CD8-positive, alpha-beta memory T cell (primary cell): ENCODE measurements around the gene RALGDS. TPM values are rescaled to one million over a fixed set of nuclear protein-coding genes. Genes with fewer than 3 reads are reported as not detected.
"Not testable (repeated sequence)": the region's sequence is repeated elsewhere in the genome, so short reads cannot be mapped to it uniquely, and the experiment has no call there.

Experiments
- CTCF ChIA-PET: fragments of 350-600 bp; sonication (Branson Sonifier 250); formaldehyde crosslinking; loops from one replicate; lab custom pipeline; 2021; ENCODE audit warnings: antibody characterized with exemption; lab: Charles Lee
- POLR2A ChIA-PET: fragments of 350-600 bp; sonication (Branson Sonifier 250); formaldehyde crosslinking; loops from one replicate; lab custom pipeline; 2021; ENCODE audit warnings: antibody characterized with exemption; lab: Charles Lee
- DNase-seq, 5 donors: peaks; one replicate each; pipeline versions ENCODE4 v3.0.0 to v3.0.0-alpha.2; 2020 to 2022; ENCODE audit warnings: mixed read lengths in 1 of 5
- H3K27ac ChIP-seq: one replicate; pipeline ENCODE4 v1.7.0; 2013; ENCODE audit warnings: low read depth, mild to moderate bottlenecking, low read length, moderate library complexity
- H3K27me3 ChIP-seq: 2 replicates; pipeline ENCODE4 v1.7.0; 2013; ENCODE audit warnings: low read length, mild to moderate bottlenecking; ENCODE audit not compliant: insufficient read depth, poor library complexity, severe bottlenecking
- H3K36me3 ChIP-seq: 2 replicates; pipeline ENCODE4 v1.7.0; 2013; ENCODE audit warnings: mild to moderate bottlenecking, low read length, moderate library complexity; ENCODE audit not compliant: insufficient read depth
- H3K4me1 ChIP-seq: 2 replicates; pipeline ENCODE4 v1.7.0; 2013; ENCODE audit warnings: mild to moderate bottlenecking, low read length, moderate library complexity; ENCODE audit not compliant: insufficient read depth
- H3K4me3 ChIP-seq: 2 replicates; pipeline ENCODE4 v1.7.0; 2013; ENCODE audit warnings: mild to moderate bottlenecking, low read length
- H3K9me3 ChIP-seq: 2 replicates; pipeline ENCODE4 v1.7.0; 2013; ENCODE audit warnings: mild to moderate bottlenecking, low read length
- H3K27ac Mint-ChIP-seq, 8 donors: one replicate each; pipeline ENCODE4 v1.8.0; 2020 to 2021; ENCODE audit warnings: mixed read lengths in 8 of 8, mild to moderate bottlenecking in 6 of 8, inconsistent platforms in 3 of 8, moderate library complexity in 3 of 8
- H3K27me3 Mint-ChIP-seq, 2 donors: one replicate each; pipeline ENCODE4 v1.8.0; 2020 to 2021; ENCODE audit warnings: mixed read lengths in 2 of 2, mild to moderate bottlenecking in 1 of 2, moderate library complexity in 1 of 2
- H3K36me3 Mint-ChIP-seq, 3 donors: one replicate each; pipeline ENCODE4 v1.8.0; 2020 to 2021; ENCODE audit warnings: mixed read lengths in 3 of 3, inconsistent platforms in 1 of 3, mild to moderate bottlenecking in 1 of 3
- H3K4me1 Mint-ChIP-seq, 3 donors: one replicate each; pipeline ENCODE4 v1.8.0; 2020 to 2021; ENCODE audit warnings: mixed read lengths in 3 of 3, inconsistent platforms in 1 of 3, mild to moderate bottlenecking in 1 of 3
- H3K4me3 Mint-ChIP-seq, 7 donors: one replicate each; pipeline ENCODE4 v1.8.0; 2020 to 2021; ENCODE audit warnings: mixed read lengths in 7 of 7, mild to moderate bottlenecking in 6 of 7, moderate library complexity in 4 of 7, inconsistent platforms in 2 of 7
- H3K9me3 Mint-ChIP-seq, 5 donors: one replicate each; pipeline ENCODE4 v1.8.0; 2020 to 2022; ENCODE audit warnings: mixed read lengths in 5 of 5, mild to moderate bottlenecking in 3 of 5, moderate library complexity in 2 of 5, inconsistent platforms in 1 of 5
- polyA plus RNA-seq: library from polyadenylated mRNA; unstranded; fragments of 300-500 nt; fragmentation: Illumina TruSeq; gene quantifications from one replicate; pipeline ENCODE4 v1.2.3, GENCODE V29; 2021
- total RNA-seq, 2 experiments: library from RNA; stranded (reverse); gene quantifications; one replicate each; pipeline ENCODE4 v1.2.3, GENCODE V29; 2021

Gene RALGDS
- total and polyA plus RNA-seq, 3 experiments from 2014 or later: 59.1 to 78.0 (median 67.8) TPM

GRCh38 chr9:133086212-133086860 lies 34.7 kb downstream of the RALGDS start:
- DNase-seq, H3K36me3 Mint-ChIP-seq, H3K4me1 Mint-ChIP-seq, H3K9me3 ChIP-seq, H3K4me3 Mint-ChIP-seq, H3K9me3 Mint-ChIP-seq, H3K36me3 ChIP-seq, H3K4me3 ChIP-seq, POLR2A ChIA-PET, H3K4me1 ChIP-seq, CTCF ChIA-PET, H3K27me3 Mint-ChIP-seq, H3K27me3 ChIP-seq, H3K27ac ChIP-seq: not testable (repeated sequence)
- peak overlapping the region in 1 of 8 donors; percentile 60 for H3K27ac Mint-ChIP-seq

GRCh38 chr9:133083688-133084087 lies 37.4 kb downstream of the RALGDS start:
- H3K4me3 Mint-ChIP-seq, H3K27ac ChIP-seq, H3K4me1 Mint-ChIP-seq, H3K27me3 Mint-ChIP-seq, H3K36me3 ChIP-seq, H3K36me3 Mint-ChIP-seq, DNase-seq, H3K4me3 ChIP-seq, H3K9me3 ChIP-seq, H3K27ac Mint-ChIP-seq, H3K9me3 Mint-ChIP-seq, POLR2A ChIA-PET, H3K27me3 ChIP-seq, H3K4me1 ChIP-seq, CTCF ChIA-PET: not testable (repeated sequence)

- DNase-seq, H3K36me3 ChIP-seq, H3K36me3 Mint-ChIP-seq, CTCF ChIA-PET, POLR2A ChIA-PET, H3K4me3 ChIP-seq, H3K27ac ChIP-seq, H3K4me1 ChIP-seq, H3K4me1 Mint-ChIP-seq, H3K27me3 Mint-ChIP-seq, H3K4me3 Mint-ChIP-seq, H3K27me3 ChIP-seq, H3K9me3 ChIP-seq, H3K9me3 Mint-ChIP-seq, H3K27ac Mint-ChIP-seq: not testable (repeated sequence)
Observed at GRCh38 chr9:133081957-133082644, 38.9 kb downstream of the RALGDS start.

GRCh38 chr9:133080786-133081779 lies 40.0 kb downstream of the RALGDS start:
- H3K36me3 Mint-ChIP-seq, CTCF ChIA-PET, H3K4me1 Mint-ChIP-seq, H3K9me3 ChIP-seq, H3K9me3 Mint-ChIP-seq, H3K4me3 ChIP-seq, DNase-seq, H3K27me3 ChIP-seq, H3K4me1 ChIP-seq, H3K27me3 Mint-ChIP-seq, H3K4me3 Mint-ChIP-seq, POLR2A ChIA-PET, H3K36me3 ChIP-seq, H3K27ac ChIP-seq: not testable (repeated sequence)
- H3K27ac Mint-ChIP-seq: peak overlapping the region in 1 of 8 donors; percentile 33

- H3K4me1 ChIP-seq: no peaks in the 10 kb centered on the region
- H3K9me3 Mint-ChIP-seq: no peaks in the 10 kb centered on the region
- no peaks in the 10 kb centered on the region for H3K4me1 Mint-ChIP-seq
- no peak overlapping the region for H3K4me3 ChIP-seq
- no peaks in the 10 kb centered on the region for H3K36me3 ChIP-seq
- H3K4me3 Mint-ChIP-seq: no peak overlapping the region
- no peaks in the 10 kb centered on the region for H3K9me3 ChIP-seq
- CTCF ChIA-PET: interaction anchor here (1.7 kb wide), 1 partner anchor 67 kb away, joined by 6 read pairs; no protein-coding TSS in a partner anchor
- peaks cover 1 to 3% of the 10 kb centered on the region in 2 donors for H3K27me3 Mint-ChIP-seq
- H3K27ac Mint-ChIP-seq: no peak overlapping the region
- POLR2A ChIA-PET: no interaction called here
- H3K27me3 ChIP-seq: no peaks in the 10 kb centered on the region
- no peak for DNase-seq
- H3K27ac ChIP-seq: no peak overlapping the region
- no peaks in the 10 kb centered on the region for H3K36me3 Mint-ChIP-seq
Observed at GRCh38 chr9:133080161-133080560, 40.9 kb downstream of the RALGDS start.

GRCh38 chr9:133078486-133078885 lies 42.6 kb downstream of the RALGDS start:
- H3K36me3 Mint-ChIP-seq: no peaks in the 10 kb centered on the region
- ChIA-PET CTCF (interaction anchor here (1.7 kb wide), 1 partner anchor 69 kb away, joined by 6 read pairs; no protein-coding TSS in a partner anchor), POLR2A (interaction anchor here (1.0 kb wide), 1 partner anchor 66 kb away, joined by 3 read pairs; no protein-coding TSS in a partner anchor)
- no peaks in the 10 kb centered on the region for H3K36me3 ChIP-seq
- H3K9me3 Mint-ChIP-seq: no peaks in the 10 kb centered on the region
- no peak overlapping the region for H3K4me3 Mint-ChIP-seq
- no peak overlapping the region for H3K27ac ChIP-seq
- H3K27me3 Mint-ChIP-seq: peaks cover 0 to 3% of the 10 kb centered on the region in 2 donors
- H3K4me1 ChIP-seq: no peaks in the 10 kb centered on the region
- no peaks in the 10 kb centered on the region for H3K4me1 Mint-ChIP-seq
- H3K27me3 ChIP-seq: no peaks in the 10 kb centered on the region
- no peak for DNase-seq
- H3K9me3 ChIP-seq: no peaks in the 10 kb centered on the region
- no peak overlapping the region for H3K27ac Mint-ChIP-seq
- no peak overlapping the region for H3K4me3 ChIP-seq

GRCh38 chr9:133076691-133077090 lies 44.3 kb downstream of the RALGDS start:
- no peaks in the 10 kb centered on the region for H3K4me1 Mint-ChIP-seq
- POLR2A ChIA-PET: no interaction called here

More at GRCh38 chr9:133076691-133077090, 44.3 kb downstream of the RALGDS start:
- peak overlapping the region in 1 of 8 donors; percentile 4 for H3K27ac Mint-ChIP-seq
- H3K36me3 Mint-ChIP-seq: peaks cover 0 to 1% (median 0%) of the 10 kb centered on the region in 3 donors
- no peaks in the 10 kb centered on the region for H3K36me3 ChIP-seq
- no peak overlapping the region for H3K4me3 ChIP-seq
- CTCF ChIA-PET: no interaction called here
- H3K9me3 Mint-ChIP-seq: no peaks in the 10 kb centered on the region
- peaks cover 0 to 3% of the 10 kb centered on the region in 2 donors for H3K27me3 Mint-ChIP-seq
- no peak for DNase-seq
- H3K4me1 ChIP-seq: no peaks in the 10 kb centered on the region
- H3K4me3 Mint-ChIP-seq: no peak overlapping the region
- H3K27ac ChIP-seq: no peak overlapping the region
- H3K9me3 ChIP-seq: no peaks in the 10 kb centered on the region
- H3K27me3 ChIP-seq: no peaks in the 10 kb centered on the region
